Endodermal cell (in vitro differentiated cells): ENCODE data around the gene TM4SF1. TPM values are rescaled to one million over a fixed set of nuclear protein-coding genes. Genes with fewer than 3 reads are reported as not detected.

Source experiments
- DNase-seq: peaks from one replicate; pipeline ENCODE4 v3.0.0-alpha.2; 2017
- H3K27ac ChIP-seq: 2 replicates; pipeline ENCODE4 v1.5.1; 2013; ENCODE audit warnings: mild to moderate bottlenecking, low read depth, low read length, moderate library complexity
- H3K27me3 ChIP-seq: 2 replicates; pipeline ENCODE4 v1.6.1; 2013; ENCODE audit warnings: mild to moderate bottlenecking, low read length, moderate library complexity; ENCODE audit not compliant: insufficient read depth, control insufficient read depth, poor library complexity, severe bottlenecking
- H3K36me3 ChIP-seq: 2 replicates; pipeline ENCODE4 v1.7.0; 2013; ENCODE audit warnings: mild to moderate bottlenecking, low read length, moderate library complexity; ENCODE audit not compliant: control insufficient read depth, insufficient read depth
- H3K4me1 ChIP-seq: one replicate; pipeline ENCODE4 v1.7.0; 2013; ENCODE audit warnings: low read length; ENCODE audit not compliant: control insufficient read depth, insufficient read depth
- H3K4me3 ChIP-seq: 2 replicates; pipeline ENCODE4 v1.5.1; 2013; ENCODE audit warnings: mild to moderate bottlenecking, low read length, moderate library complexity
- H3K9ac ChIP-seq: 2 replicates; pipeline ENCODE4 v1.6.1; 2013; ENCODE audit warnings: mild to moderate bottlenecking, low read length, moderate library complexity; ENCODE audit not compliant: poor library complexity, severe bottlenecking; ENCODE audit errors: extremely low read depth
- H3K9me3 ChIP-seq: 2 replicates; pipeline ENCODE4 v1.6.1; 2013; ENCODE audit warnings: mild to moderate bottlenecking, low read length, moderate library complexity; ENCODE audit not compliant: control insufficient read depth
- H3K27ac Mint-ChIP-seq: 2 replicates; pipeline ENCODE4 v1.8.0; 2020; ENCODE audit warnings: mixed read lengths
- H3K27me3 Mint-ChIP-seq: 2 replicates; pipeline ENCODE4 v1.8.0; 2021; ENCODE audit warnings: mild to moderate bottlenecking, mixed read lengths; ENCODE audit not compliant: insufficient read depth
- H3K36me3 Mint-ChIP-seq: 2 replicates; pipeline ENCODE4 v1.8.0; 2020; ENCODE audit warnings: low read depth, mixed read lengths
- H3K4me1 Mint-ChIP-seq: 2 replicates; pipeline ENCODE4 v1.8.0; 2020; ENCODE audit warnings: mixed read lengths
- H3K4me3 Mint-ChIP-seq: 2 replicates; pipeline ENCODE4 v1.8.0; 2020; ENCODE audit warnings: mild to moderate bottlenecking, moderate library complexity, mixed read lengths
- H3K9me3 Mint-ChIP-seq: 2 replicates; pipeline ENCODE4 v1.8.0; 2020; ENCODE audit warnings: mild to moderate bottlenecking, mixed read lengths
- WGBS, 2 experiments: methylation state at CpG; one replicate each; pipeline versions ENCODE4 v1.1.5 to v1.1.7; 2013; ENCODE audit warnings: missing lambda C conversion rate in 2 of 2, mixed read lengths in 1 of 2; ENCODE audit not compliant: insufficient coverage in 1 of 2, insufficient read length in 1 of 2; 5-methylcytosine and 5-hydroxymethylcytosine counted together
- total RNA-seq, 2 donors: library from RNA; stranded (reverse); fragmentation: NEBNext Ultra II Directional in 1 of 2; extraction: Animal tissue kit (Norgen Biotek cat#: 25700) in 1 of 2; gene quantifications; 2 replicates in 1 of 2; 3 replicates in 1 of 2; pipeline ENCODE4 v1.2.1, GENCODE V29; 2021
- TF ChIP-seq, protein P1 (sequence below): fragments of 200-600 bp; sonication (generic); conservative IDR thresholded peaks from 2 replicates; pipeline ENCODE4 v1.5.0; 2021; ENCODE audit warnings: antibody characterized with exemption, mild to moderate bottlenecking

TM4SF1 gene
- total RNA-seq, 2 donors from 2014 or later = not detected

- Histone ChIP-seq H3K4me1 (no peaks in the 10 kb centered on the region), H3K4me3 (no peak overlapping the region), H3K27me3 (no peaks in the 10 kb centered on the region), H3K36me3 (no peaks in the 10 kb centered on the region), H3K9me3 (no peaks in the 10 kb centered on the region), H3K27ac (no peak overlapping the region), H3K9ac (no peak overlapping the region)
- no peak overlapping the region for H3K4me3 Mint-ChIP-seq
- H3K27ac Mint-ChIP-seq = no peak overlapping the region
- no peaks in the 10 kb centered on the region for H3K9me3 Mint-ChIP-seq
- WGBS, 2 experiments = 98 to 100% methylated on average over 1 to 2 of the region's 2 CpGs
- DNase-seq = no peak
- peaks cover 3% of the 10 kb centered on the region for H3K4me1 Mint-ChIP-seq
- H3K36me3 Mint-ChIP-seq = no peaks in the 10 kb centered on the region
- H3K27me3 Mint-ChIP-seq = peaks cover 2% of the 10 kb centered on the region
- TF ChIP-seq, protein P1, sequence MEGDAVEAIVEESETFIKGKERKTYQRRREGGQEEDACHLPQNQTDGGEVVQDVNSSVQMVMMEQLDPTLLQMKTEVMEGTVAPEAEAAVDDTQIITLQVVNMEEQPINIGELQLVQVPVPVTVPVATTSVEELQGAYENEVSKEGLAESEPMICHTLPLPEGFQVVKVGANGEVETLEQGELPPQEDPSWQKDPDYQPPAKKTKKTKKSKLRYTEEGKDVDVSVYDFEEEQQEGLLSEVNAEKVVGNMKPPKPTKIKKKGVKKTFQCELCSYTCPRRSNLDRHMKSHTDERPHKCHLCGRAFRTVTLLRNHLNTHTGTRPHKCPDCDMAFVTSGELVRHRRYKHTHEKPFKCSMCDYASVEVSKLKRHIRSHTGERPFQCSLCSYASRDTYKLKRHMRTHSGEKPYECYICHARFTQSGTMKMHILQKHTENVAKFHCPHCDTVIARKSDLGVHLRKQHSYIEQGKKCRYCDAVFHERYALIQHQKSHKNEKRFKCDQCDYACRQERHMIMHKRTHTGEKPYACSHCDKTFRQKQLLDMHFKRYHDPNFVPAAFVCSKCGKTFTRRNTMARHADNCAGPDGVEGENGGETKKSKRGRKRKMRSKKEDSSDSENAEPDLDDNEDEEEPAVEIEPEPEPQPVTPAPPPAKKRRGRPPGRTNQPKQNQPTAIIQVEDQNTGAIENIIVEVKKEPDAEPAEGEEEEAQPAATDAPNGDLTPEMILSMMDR = no peak
Observed at GRCh38 chr3:149406244-149406752, 28.8 kb upstream of the TM4SF1 start.

DNA sequence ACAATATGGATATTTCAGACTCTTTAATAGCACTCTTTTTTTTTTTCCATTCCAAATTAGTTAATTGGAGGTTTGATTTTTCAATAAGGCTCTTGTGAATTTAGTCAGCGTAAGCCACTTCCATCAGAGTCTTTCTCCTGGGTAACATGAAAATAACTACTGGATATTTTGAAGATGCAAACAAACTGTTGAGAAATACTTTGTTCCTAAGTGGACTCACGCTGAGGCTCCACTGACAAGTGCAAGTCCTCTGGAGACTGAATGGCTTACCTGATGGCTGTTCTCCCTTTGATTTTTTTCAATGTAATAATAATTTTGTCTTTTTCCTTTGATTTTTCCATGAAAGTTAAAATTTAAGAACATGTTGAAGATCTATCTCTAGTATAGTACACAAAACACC is 26.0 kb upstream of the TM4SF1 start:
- Mint-ChIP-seq H3K36me3 (no peaks in the 10 kb centered on the region), H3K9me3 (no peaks in the 10 kb centered on the region), H3K27ac (no peak overlapping the region), H3K4me3 (no peak overlapping the region), H3K27me3 (no peaks in the 10 kb centered on the region), H3K4me1 (peaks cover 3% of the 10 kb centered on the region)
- H3K36me3 ChIP-seq = no peaks in the 10 kb centered on the region
- H3K9me3 ChIP-seq = no peaks in the 10 kb centered on the region
- TF ChIP-seq, protein P1 = no peak
- H3K27ac ChIP-seq = no peak overlapping the region
- DNase-seq = no peak
- no peaks in the 10 kb centered on the region for H3K4me1 ChIP-seq
- H3K9ac ChIP-seq = no peak overlapping the region
- WGBS, 2 experiments = 87 to 100% methylated on average over 1 to 2 of the region's 2 CpGs
- no peak overlapping the region for H3K4me3 ChIP-seq
- no peaks in the 10 kb centered on the region for H3K27me3 ChIP-seq

- Mint-ChIP-seq H3K27ac (no peak overlapping the region), H3K27me3 (no peaks in the 10 kb centered on the region), H3K4me3 (no peak overlapping the region), H3K4me1 (no peaks in the 10 kb centered on the region), H3K36me3 (no peaks in the 10 kb centered on the region), H3K9me3 (no peaks in the 10 kb centered on the region)
- H3K9me3 ChIP-seq = no peaks in the 10 kb centered on the region
- 88 to 94% methylated on average over 3 of the region's 3 CpGs for WGBS, 2 experiments
- no peak for DNase-seq
- H3K27me3 ChIP-seq = no peaks in the 10 kb centered on the region
- H3K4me3 ChIP-seq = no peak overlapping the region
- no peaks in the 10 kb centered on the region for H3K4me1 ChIP-seq
- H3K9ac ChIP-seq = no peak overlapping the region
- no peak overlapping the region for H3K27ac ChIP-seq
- TF ChIP-seq, protein P1 = no peak
- no peaks in the 10 kb centered on the region for H3K36me3 ChIP-seq
Observed at GRCh38 chr3:149402481-149402880, 25.0 kb upstream of the TM4SF1 start.
